ENCODE results near the gene KCNJ11. TPM values are rescaled to one million over a fixed set of nuclear protein-coding genes. Genes with fewer than 3 reads are reported as not detected.

KCNJ11 gene
- total and polyA plus RNA-seq, 2 of the 13 experiments (the other 11 are each of a cell fraction or from before 2014, with no cell fraction given), result 0.38 to 1.6 TPM

GRCh38 chr11:17389211-17389956 lies 925 bp upstream of the KCNJ11 start (continued):
- no peak for TF ChIP-seq ZNF407 (CRISPR knock-in tag; IDR thresholded peaks at IDR 0.05; ENCODE audit: not compliant biosample characterization)
- TF ChIP-seq NCOR1 (IDR thresholded peaks at IDR 0.05; ENCODE audit: borderline replicate concordance, low read length), result no peak
- peak; percentile 38; the same call in 1 of the 2 replicates for TF ChIP-seq ZNF343 (CRISPR knock-in tag; IDR thresholded peaks at IDR 0.05)
- TF ChIP-seq ZNF792 (CRISPR knock-in tag; IDR thresholded peaks at IDR 0.05), result 0 out of 2 replicates have a peak, but pooled peaks have one; percentile 30
- peak; percentile 57 for TF ChIP-seq PHF8 (CRISPR knock-in tag; IDR thresholded peaks at IDR 0.05)
- 0 out of 2 replicates have a peak, but pooled peaks have one; percentile 36 for TF ChIP-seq GATAD2A (CRISPR knock-in tag; IDR thresholded peaks at IDR 0.05)
- no peak for TF ChIP-seq CHCHD3 (CRISPR knock-in tag; IDR thresholded peaks at IDR 0.05)
- 0 out of 2 replicates have a peak, but pooled peaks have one; percentile 16 for TF ChIP-seq MIXL1 (CRISPR knock-in tag; IDR thresholded peaks at IDR 0.05)
- TF ChIP-seq ZFP91 (CRISPR knock-in tag; IDR thresholded peaks at IDR 0.05; ENCODE audit: borderline replicate concordance), result no peak
- TF ChIP-seq SRSF9 (IDR thresholded peaks at IDR 0.05; ENCODE audit: borderline replicate concordance, insufficient read depth, low read depth, low read length, poor library complexity, severe bottlenecking), result no peak
- TF ChIP-seq ZSCAN12 (CRISPR knock-in tag; IDR thresholded peaks at IDR 0.05), result no peak
- 0 out of 2 replicates have a peak, but pooled peaks have one; percentile 54 for TF ChIP-seq ZZZ3 (CRISPR knock-in tag; IDR thresholded peaks at IDR 0.05; ENCODE audit: borderline replicate concordance)
- no peak for TF ChIP-seq HNRNPL (IDR thresholded peaks at IDR 0.05; ENCODE audit: low read depth, low read length)
- no peak for TF ChIP-seq SIX4 (CRISPR knock-in tag; IDR thresholded peaks at IDR 0.05)
- 0 out of 2 replicates have a peak, but pooled peaks have one; percentile 19 for TF ChIP-seq THAP11 (CRISPR knock-in tag; IDR thresholded peaks at IDR 0.05)
